Calu3 (cell line): ENCODE results near the gene DKKL1. TPM values are rescaled to one million over a fixed set of nuclear protein-coding genes. Genes with fewer than 3 reads are reported as not detected.

Experiments used
- BruUV-seq: library from RNA; stranded (reverse); fragments of 400-500 nt; replicated peaks from 2 replicates; lab custom pipeline; 2021; lab: Mats Ljungman, UMichigan
- CTCF ChIA-PET: fragments of 300-600 bp; sonication (Branson Sonifier 250); formaldehyde crosslinking; loops from one replicate; lab custom pipeline; 2022; ENCODE audit warnings: antibody characterized with exemption; lab: Charles Lee
- DNase-seq: peaks from one replicate; pipeline ENCODE4 v3.0.0; 2022
- H3K27ac Mint-ChIP-seq: one replicate; pipeline ENCODE4 v1.8.0; 2022; ENCODE audit warnings: mixed read lengths; ENCODE audit not compliant: unreplicated experiment
- H3K27me3 Mint-ChIP-seq: one replicate; pipeline ENCODE4 v1.8.0; 2022; ENCODE audit warnings: mixed read lengths; ENCODE audit not compliant: unreplicated experiment
- H3K36me3 Mint-ChIP-seq: one replicate; pipeline ENCODE4 v1.8.0; 2022; ENCODE audit warnings: mild to moderate bottlenecking, moderate library complexity, mixed read lengths; ENCODE audit not compliant: insufficient read depth, unreplicated experiment
- H3K4me1 Mint-ChIP-seq: one replicate; pipeline ENCODE4 v1.8.0; 2022; ENCODE audit warnings: mild to moderate bottlenecking, low read depth, mixed read lengths; ENCODE audit not compliant: unreplicated experiment
- H3K4me3 Mint-ChIP-seq: one replicate; pipeline ENCODE4 v1.8.0; 2022; ENCODE audit warnings: mild to moderate bottlenecking, low read depth, moderate library complexity, mixed read lengths; ENCODE audit not compliant: unreplicated experiment
- H3K9me3 Mint-ChIP-seq: one replicate; pipeline ENCODE4 v1.8.0; 2022; ENCODE audit warnings: low read depth, mixed read lengths; ENCODE audit not compliant: unreplicated experiment
- CTCF ChIP-seq: fragments of 200-600 bp; IDR thresholded peaks from one replicate; pipeline ENCODE4 v1.8.0; 2022; ENCODE audit warnings: antibody characterized with exemption; ENCODE audit not compliant: unreplicated experiment
- intact Hi-C: fragments of 100-400 bp; cut with micrococcal nuclease; formaldehyde crosslinking; loops from one replicate; pipeline ENCODE4 v1.10.0; 2022; ENCODE audit not compliant: unreplicated experiment
- total RNA-seq: library from RNA; stranded (reverse); gene quantifications from 2 replicates; pipeline ENCODE4 v1.2.3, GENCODE V29; 2022

The DKKL1 gene
- total RNA-seq, 1 experiment from 2014 or later, result not detected

- Mint-ChIP-seq H3K27ac (no peak overlapping the region), H3K27me3 (peaks cover 56% of the 10 kb centered on the region), H3K9me3 (no peaks in the 10 kb centered on the region), H3K36me3 (no peaks in the 10 kb centered on the region), H3K4me1 (no peaks in the 10 kb centered on the region), H3K4me3 (no peak overlapping the region)
- TF ChIP-seq CTCF, result no peak
- no TSS peak for BruUV-seq
- intact Hi-C loops, result no loop called here
- CTCF ChIA-PET, result interaction anchor here (0.7 kb wide), 1 partner anchor 53 kb away, joined by 3 read pairs; the partner anchor contains the start of gene ALDH16A1
- DNase-seq, result no peak
These were observed 36.4 kb downstream of the DKKL1 start for GRCh38 chr19:49400029-49400428.

- H3K9me3 Mint-ChIP-seq, result no peaks in the 10 kb centered on the region
- TF ChIP-seq CTCF, result no peak
- no peak for DNase-seq
- no TSS peak for BruUV-seq
- no peaks in the 10 kb centered on the region for H3K36me3 Mint-ChIP-seq
- no peak overlapping the region for H3K27ac Mint-ChIP-seq
- H3K27me3 Mint-ChIP-seq, result peaks cover 37% of the 10 kb centered on the region
- no peak overlapping the region for H3K4me3 Mint-ChIP-seq
- intact Hi-C loops, result no loop called here
- CTCF ChIA-PET, result interaction anchor here (0.6 kb wide), 1 partner anchor 30 kb away, joined by 8 read pairs; no protein-coding TSS in a partner anchor
- H3K4me1 Mint-ChIP-seq, result no peaks in the 10 kb centered on the region
These were observed 39.9 kb downstream of the DKKL1 start for GRCh38 chr19:49403404-49404187.

- intact Hi-C loops, result no loop called here
- TF ChIP-seq CTCF, result no peak
- Mint-ChIP-seq H3K4me3 (no peak overlapping the region), H3K9me3 (no peaks in the 10 kb centered on the region), H3K4me1 (no peaks in the 10 kb centered on the region), H3K36me3 (no peaks in the 10 kb centered on the region), H3K27me3 (peaks cover 57% of the 10 kb centered on the region), H3K27ac (no peak overlapping the region)
- no TSS peak for BruUV-seq
- no peak for DNase-seq
- CTCF ChIA-PET, result interaction anchor here (0.6 kb wide), 1 partner anchor 16 kb away, joined by 3 read pairs; no protein-coding TSS in a partner anchor
These were observed 43.4 kb downstream of the DKKL1 start for GRCh38 chr19:49407079-49407478.

- H3K9me3 Mint-ChIP-seq, result no peaks in the 10 kb centered on the region
- CTCF ChIA-PET, result no interaction called here
- H3K4me3 Mint-ChIP-seq, result no peak overlapping the region
- TF ChIP-seq CTCF, result no peak
- peaks cover 62% of the 10 kb centered on the region for H3K27me3 Mint-ChIP-seq
- no peaks in the 10 kb centered on the region for H3K4me1 Mint-ChIP-seq
- no peak overlapping the region for H3K27ac Mint-ChIP-seq
- no TSS peak for BruUV-seq
- H3K36me3 Mint-ChIP-seq, result no peaks in the 10 kb centered on the region
- intact Hi-C loops, result no loop called here
- DNase-seq, result no peak
These were observed 43.9 kb downstream of the DKKL1 start for GRCh38 chr19:49407482-49408015.
